Measurements from ENCODE around the gene KPNB1.

The KPNB1 gene

GRCh38 chr17:47649153-47649971 is at the start of gene KPNB1 (continued):
- no peak; the same call in 1 of the 2 replicates for TF ChIP-seq ZNF18 (tag by site-specific recombination; IDR thresholded peaks at IDR 0.05)
- TF ChIP-seq ZNF24 (tag by site-specific recombination; IDR thresholded peaks at IDR 0.05), result peak; percentile 88
- peak; percentile 85 for TF ChIP-seq ZNF341 (tag by site-specific recombination; IDR thresholded peaks at IDR 0.05; ENCODE audit: low read depth)
- TF ChIP-seq ZNF514 (tag by site-specific recombination; IDR thresholded peaks at IDR 0.05), result no peak
- TF ChIP-seq, protein P1, sequence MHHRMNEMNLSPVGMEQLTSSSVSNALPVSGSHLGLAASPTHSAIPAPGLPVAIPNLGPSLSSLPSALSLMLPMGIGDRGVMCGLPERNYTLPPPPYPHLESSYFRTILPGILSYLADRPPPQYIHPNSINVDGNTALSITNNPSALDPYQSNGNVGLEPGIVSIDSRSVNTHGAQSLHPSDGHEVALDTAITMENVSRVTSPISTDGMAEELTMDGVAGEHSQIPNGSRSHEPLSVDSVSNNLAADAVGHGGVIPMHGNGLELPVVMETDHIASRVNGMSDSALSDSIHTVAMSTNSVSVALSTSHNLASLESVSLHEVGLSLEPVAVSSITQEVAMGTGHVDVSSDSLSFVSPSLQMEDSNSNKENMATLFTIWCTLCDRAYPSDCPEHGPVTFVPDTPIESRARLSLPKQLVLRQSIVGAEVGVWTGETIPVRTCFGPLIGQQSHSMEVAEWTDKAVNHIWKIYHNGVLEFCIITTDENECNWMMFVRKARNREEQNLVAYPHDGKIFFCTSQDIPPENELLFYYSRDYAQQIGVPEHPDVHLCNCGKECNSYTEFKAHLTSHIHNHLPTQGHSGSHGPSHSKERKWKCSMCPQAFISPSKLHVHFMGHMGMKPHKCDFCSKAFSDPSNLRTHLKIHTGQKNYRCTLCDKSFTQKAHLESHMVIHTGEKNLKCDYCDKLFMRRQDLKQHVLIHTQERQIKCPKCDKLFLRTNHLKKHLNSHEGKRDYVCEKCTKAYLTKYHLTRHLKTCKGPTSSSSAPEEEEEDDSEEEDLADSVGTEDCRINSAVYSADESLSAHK (tag by site-specific recombination; IDR thresholded peaks at IDR 0.05), result peak; percentile 83
- no peak for TF ChIP-seq ZNF677 (tag by site-specific recombination; IDR thresholded peaks at IDR 0.05)
- no peak for TF ChIP-seq ZNF549 (tag by site-specific recombination; IDR thresholded peaks at IDR 0.05)
- TF ChIP-seq, protein P2, sequence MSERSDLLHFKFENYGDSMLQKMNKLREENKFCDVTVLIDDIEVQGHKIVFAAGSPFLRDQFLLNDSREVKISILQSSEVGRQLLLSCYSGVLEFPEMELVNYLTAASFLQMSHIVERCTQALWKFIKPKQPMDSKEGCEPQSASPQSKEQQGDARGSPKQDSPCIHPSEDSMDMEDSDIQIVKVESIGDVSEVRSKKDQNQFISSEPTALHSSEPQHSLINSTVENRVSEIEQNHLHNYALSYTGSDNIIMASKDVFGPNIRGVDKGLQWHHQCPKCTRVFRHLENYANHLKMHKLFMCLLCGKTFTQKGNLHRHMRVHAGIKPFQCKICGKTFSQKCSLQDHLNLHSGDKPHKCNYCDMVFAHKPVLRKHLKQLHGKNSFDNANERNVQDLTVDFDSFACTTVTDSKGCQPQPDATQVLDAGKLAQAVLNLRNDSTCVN (tag by site-specific recombination; optimal IDR thresholded peaks at IDR 0.05), result peak; percentile 99
- TF ChIP-seq ZSCAN30 (tag by site-specific recombination; IDR thresholded peaks at IDR 0.05), result peak; percentile 77; the same call in 1 of the 2 replicates
- peak; percentile 99 for TF ChIP-seq SP3 (tag by site-specific recombination; IDR thresholded peaks at IDR 0.05)
- no peak for TF ChIP-seq ZNF544 (tag by site-specific recombination; IDR thresholded peaks at IDR 0.05)
- TF ChIP-seq ZNF132 (tag by site-specific recombination; IDR thresholded peaks at IDR 0.05; ENCODE audit: borderline replicate concordance), result no peak
- TF ChIP-seq ZNF501 (tag by site-specific recombination; IDR thresholded peaks at IDR 0.05), result peak; percentile 91
- TF ChIP-seq, protein P3, sequence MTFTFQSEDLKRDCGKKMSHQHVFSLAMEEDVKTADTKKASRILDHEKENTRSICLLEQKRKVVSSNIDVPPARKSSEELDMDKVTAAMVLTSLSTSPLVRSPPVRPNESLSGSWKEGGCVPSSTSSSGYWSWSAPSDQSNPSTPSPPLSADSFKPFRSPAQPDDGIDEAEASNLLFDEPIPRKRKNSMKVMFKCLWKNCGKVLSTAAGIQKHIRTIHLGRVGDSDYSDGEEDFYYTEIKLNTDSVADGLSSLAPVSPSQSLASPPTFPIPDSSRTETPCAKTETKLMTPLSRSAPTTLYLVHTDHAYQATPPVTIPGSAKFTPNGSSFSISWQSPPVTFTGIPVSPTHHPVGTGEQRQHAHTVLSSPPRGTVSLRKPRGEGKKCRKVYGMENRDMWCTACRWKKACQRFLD (tag by site-specific recombination; IDR thresholded peaks at IDR 0.05), result no peak
- TF ChIP-seq ZNF768 (tag by site-specific recombination; IDR thresholded peaks at IDR 0.05), result peak; percentile 100
- no peak for TF ChIP-seq ZNF510 (tag by site-specific recombination; IDR thresholded peaks at IDR 0.05; ENCODE audit: insufficient replicate concordance)
- no peak for TF ChIP-seq ZNF16 (tag by site-specific recombination; IDR thresholded peaks at IDR 0.05; ENCODE audit: low read depth)
- TF ChIP-seq HOXD13 (CRISPR knock-in tag; IDR thresholded peaks at IDR 0.05; ENCODE audit: borderline replicate concordance), result no peak
- TF ChIP-seq ZNF280D (tag by site-specific recombination; IDR thresholded peaks at IDR 0.05), result peak; percentile 76; the same call in 1 of the 2 replicates
- peak; percentile 83 for TF ChIP-seq GLIS1 (tag by site-specific recombination; IDR thresholded peaks at IDR 0.05)
- TF ChIP-seq PRDM2 (tag by site-specific recombination; IDR thresholded peaks at IDR 0.05; ENCODE audit: borderline replicate concordance), result no peak
